AG08395 (cell line): ENCODE results near the gene CEP63.

Experiments used
- DNase-seq: peaks from one replicate; pipeline ENCODE4 v3.0.0; 2012; ENCODE audit warnings: mixed read lengths, low spot score

CEP63 gene

DNA sequence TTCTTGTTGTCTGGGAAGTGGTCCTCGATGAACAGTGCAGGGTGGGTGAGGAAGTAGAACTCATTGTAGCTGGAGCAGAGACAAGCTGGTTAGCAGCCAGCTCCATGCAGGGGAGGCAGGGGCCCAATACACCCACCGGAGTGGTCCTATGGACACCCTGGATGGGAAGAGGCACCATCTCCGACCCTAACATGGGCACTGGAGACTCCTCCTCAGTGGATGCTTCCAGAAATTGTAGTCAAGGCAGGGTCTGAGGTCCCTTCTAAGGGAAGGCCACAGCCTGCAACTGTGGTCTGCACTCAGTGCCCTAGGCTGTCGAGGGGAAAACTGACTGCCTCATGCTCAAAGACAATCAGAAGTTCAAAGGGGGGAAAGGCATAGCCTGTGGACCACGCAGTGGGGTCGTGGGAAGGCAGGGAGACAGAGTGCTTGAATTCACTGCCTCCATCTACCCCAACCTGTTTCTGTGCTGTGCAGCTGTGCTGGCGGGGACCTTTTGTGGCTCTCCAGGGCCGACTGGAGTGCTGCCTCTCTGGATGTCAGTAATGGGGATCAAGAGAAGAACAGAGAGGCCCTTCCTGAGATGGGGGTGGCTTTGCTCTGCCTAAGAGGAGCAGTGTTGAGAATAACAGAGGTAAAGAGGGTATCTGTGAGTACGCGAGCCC is 123.0 kb downstream of the CEP63 start:
- DNase-seq: no peak

DNA sequence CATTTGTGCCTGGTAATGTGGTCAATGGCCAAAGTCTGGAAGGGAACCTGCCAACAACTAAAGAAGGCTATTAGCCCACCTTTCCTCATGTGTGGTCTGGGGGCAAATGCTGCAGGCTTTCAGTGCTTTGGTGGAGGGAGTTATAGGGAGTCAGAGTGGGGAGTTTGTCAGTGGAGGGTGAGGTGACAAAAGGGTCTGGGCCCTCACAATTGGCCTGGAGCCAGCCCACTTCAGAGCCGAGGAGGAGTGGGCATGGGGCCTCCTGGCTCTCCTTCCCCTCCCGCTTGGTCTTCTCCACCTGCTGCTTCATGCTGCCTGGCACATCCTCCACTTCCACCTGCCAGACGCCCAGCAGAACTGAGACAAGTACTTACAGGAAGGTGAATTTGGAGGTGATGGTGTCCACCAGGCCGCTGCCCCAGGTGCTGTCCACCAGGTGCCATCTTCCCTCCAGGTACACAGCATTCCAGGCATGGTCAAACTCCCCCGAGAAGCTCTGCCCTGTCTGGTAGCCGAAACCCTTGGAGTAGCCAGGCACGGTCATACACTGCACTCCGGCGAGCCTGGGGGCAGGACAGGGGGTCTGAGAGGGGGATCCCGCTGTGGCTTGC is 124.1 kb downstream of the CEP63 start:
- no peak for DNase-seq

DNA sequence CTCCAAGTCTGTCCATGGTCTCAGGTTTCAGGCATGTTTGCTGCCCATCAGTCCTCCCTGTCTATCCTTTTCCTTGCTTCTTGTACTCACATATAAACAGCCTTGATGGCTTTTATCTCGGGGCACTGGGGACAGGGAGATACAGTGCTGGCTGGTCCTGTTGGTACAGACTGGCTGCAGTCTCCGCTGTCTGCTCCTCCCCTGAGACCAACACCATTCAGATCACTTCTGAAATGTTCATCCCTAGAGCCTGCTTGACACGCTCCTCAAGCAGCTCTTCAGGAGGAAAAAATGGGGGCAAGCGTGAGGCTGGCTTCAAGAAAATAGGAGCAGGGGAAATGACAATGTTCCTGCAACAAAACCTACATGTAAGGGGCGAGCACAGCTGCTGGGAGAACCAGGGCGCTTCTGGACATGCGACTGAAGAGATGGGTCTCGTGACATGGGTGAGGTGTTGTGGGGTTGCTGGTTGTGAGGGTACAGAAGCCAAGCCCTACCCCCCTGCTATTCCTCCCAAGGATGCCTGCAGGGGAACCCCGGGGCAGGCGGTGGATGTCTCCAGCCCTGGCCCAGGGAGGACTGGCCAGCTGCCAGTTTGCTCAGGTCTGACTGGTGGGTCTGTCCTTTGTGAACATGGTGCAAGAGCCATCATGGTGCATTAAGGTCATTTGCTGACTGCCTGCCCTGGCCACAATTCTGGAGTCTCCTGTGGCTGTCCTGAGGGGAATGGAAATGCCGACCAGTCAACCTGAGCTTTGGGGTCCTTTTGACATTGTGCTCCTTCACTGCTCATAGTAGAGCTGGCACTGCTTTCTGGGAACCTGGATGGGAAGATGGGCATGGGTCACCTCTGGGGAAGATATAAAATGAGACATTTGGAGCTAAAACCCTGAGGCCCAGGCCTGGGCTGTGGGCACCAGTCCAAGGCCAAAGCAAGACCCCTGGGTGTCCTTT is 124.9 kb downstream of the CEP63 start:
- no peak for DNase-seq

DNA sequence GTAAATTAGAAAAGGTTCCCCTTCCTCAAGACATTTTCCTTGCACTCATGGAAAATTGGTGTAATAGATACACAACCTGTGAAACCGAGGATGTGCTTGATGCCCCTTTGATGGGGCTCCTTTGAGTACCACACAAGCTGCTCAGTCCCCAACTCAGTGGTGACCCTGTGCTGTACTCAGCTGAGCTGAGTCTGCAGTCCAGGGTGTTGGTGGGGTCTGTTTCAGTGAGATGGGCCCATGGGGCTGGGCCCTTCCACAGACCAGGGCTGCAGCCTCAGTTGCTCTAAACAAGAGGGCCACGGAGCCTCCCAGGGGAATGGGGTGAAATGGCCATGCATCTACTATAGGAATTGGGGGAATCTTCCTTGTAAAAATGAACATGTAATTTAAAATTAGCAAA is 125.7 kb downstream of the CEP63 start:
- no peak for DNase-seq

DNA sequence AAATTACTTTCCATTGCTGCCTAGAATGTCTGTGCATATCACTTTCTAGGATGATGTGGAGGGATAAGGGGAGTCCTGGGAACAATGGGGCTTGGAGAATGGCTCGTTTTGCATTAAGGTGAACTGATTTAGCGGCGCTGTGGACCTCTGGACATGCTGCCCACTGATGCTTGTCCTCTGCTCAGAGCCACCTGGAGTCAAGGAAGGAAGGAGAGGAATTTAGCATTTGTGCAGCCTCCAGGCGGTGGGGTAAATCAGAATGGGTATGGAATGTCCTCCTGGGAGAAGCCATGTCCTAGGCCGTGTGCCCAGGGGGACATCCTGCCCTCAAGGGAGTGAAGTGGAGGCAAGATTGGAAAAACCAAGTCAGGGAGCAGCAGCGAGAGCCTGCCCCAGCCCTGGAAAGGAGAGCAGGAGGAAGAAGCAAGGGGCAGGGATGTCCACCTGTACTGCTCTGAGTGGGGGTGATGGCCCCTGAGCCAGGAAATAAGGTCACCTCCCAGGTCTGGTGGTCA is 127.2 kb downstream of the CEP63 start:
- DNase-seq: no peak

DNA sequence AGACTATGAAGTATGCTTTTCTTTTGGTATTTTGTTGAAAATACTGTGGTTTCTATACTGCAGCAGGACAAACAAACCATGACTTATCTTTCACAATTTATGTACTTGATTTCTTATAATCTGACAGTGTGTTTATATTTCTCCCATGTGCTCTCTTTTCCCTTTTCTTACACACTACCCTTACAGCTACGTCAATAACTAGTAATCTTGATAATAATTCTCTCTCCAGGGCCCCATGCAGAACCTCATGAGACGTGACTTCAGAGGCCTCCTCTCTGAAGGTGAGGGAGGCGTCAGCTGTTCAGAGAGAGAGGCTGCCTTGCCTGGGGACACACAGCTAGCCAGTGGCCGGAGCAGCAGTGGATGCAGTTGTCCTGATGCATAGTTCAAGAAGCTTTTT is 129.1 kb downstream of the CEP63 start:
- DNase-seq: no peak

DNA sequence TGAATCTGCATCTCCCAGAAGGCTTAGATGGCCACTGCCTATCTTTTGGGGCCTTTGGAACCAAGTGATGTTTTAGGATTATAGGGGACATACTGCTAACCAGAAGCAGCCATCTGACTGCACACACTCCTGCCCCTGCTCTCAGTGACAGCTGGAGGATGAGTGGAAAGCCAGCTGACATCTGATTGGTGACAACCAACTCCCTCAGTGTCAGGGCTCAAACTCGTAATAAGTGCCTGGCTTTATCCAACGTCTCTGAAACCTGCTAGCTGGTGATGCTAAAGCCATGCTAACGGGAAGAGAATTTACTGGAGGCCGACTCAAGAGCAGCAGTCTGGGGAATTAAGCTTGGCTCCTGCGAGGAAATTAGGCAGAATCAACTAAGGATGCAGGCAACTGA is 129.9 kb downstream of the CEP63 start:
- DNase-seq: no peak

DNA sequence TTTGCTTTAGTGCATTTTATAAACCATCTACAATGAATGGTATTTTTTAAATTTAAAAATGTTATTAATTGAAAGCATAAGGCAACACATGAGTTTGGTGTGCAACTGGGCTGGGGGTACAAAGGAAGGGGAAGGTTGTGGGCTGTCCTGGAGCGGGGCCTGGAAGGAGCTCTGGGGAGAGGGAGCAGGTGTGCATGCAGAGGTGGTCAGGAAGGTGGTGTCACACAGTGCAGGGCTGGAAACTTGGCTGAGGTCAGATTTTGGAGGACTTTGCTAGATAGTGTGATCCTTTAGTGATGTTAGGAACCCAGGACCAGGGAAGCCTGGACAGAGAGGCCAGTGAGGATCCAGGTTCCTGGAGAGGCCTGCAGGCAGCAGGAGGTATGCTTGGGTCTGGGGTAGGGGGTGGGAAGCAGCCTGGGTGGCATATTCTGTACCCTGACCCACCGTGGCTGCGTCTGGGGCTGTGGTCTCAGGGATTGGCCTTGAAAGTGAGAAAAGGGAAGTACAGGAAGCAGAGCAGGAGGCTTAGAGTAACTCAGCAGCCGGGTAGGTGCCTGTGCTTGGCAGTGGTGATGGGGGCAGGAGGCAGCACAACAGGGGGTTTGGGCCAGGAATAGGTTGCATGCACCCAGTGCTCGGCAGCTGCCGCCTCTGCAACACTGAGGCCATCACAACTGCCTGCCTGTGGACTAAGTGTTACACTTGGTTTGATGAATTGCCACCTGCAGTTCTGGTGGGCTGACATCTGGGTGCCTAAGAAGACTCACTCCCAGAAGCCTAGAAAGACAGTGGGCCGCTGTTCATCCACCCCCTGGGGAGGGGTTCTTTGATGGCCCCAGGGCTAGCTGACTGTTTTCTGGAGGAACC is 132.0 kb downstream of the CEP63 start:
- DNase-seq: no peak

DNA sequence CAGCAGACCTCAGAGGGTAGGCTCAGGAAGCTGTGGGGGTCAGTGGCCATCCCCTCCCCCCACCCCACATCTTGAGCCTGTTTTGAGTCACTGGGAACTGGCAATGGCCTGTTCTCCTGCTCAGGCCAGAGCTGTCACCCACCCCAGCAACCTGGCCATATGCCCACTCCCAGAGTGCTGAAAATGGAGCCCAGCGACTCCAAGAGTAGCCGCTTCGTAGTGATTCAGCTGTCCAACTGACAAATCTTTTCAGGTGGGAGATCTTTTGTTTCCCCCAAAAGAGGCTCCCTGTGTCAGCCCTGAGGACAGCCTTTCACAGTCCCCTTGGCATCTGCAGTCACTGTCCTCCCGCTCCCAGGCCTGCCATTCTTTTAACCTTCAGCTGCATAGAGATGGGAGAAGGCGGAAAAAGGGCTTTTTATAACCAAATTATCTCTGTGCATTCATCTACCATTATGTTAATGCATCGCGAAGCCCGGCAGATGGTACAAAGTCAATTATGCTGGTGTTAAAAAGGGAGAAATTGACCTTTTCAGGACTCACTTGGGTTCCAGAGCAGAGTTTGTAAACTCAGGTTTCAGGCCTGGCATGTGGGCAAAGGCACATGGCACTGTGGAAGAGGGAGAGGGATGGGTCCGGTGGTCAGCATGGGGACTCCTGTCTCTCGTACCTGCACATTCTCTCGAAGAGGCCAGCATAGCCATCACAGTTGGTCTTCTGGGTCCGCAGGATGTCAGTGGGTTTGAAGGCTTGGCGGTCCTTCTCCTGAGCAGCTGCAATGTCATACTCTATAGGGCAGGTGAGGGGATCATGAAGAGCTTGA is 132.8 kb downstream of the CEP63 start:
- DNase-seq: no peak

DNA sequence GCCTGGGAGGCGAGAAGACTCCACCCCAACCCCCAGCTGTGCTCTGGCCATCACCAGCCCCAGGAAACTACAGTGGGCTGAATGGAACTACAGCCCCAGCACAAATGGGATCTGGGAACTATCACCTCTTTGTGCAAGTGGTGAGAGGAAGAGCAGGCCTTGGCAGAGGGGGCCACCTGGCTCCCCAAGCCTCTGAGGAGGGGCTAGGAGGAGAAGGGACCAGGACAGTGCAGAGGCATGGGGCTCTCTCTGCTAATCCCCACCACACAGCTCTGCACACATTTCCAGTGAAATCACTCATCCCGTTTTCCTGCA is 133.4 kb downstream of the CEP63 start:
- no peak for DNase-seq

DNA sequence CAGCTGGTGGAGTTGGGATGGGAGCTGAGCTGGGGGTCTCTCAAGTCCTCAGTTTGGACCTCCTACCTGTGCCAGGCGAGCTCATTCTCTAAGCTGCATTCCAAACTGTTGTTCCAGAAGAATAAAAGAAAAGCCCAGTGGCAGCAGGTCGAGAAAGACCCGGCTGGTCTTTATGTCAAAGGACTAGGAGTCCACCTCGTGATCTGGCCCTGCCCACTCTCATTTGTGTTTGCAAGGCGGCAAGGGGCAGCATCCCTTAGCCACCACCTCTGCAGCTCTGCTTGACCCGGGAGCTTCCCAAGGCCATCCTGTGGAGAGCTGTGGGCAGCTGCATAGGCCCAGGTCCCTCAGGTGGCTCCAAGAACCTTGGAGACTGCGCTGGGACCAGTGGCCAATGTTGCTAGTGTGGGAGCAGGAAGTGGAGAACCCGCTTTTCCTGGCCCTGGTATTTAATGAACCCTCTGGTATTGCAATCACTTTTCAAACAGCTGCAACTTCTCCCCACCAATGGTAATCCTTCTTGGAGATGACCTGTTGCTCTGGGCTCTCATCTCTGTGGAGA is 134.1 kb downstream of the CEP63 start:
- no peak for DNase-seq

DNA sequence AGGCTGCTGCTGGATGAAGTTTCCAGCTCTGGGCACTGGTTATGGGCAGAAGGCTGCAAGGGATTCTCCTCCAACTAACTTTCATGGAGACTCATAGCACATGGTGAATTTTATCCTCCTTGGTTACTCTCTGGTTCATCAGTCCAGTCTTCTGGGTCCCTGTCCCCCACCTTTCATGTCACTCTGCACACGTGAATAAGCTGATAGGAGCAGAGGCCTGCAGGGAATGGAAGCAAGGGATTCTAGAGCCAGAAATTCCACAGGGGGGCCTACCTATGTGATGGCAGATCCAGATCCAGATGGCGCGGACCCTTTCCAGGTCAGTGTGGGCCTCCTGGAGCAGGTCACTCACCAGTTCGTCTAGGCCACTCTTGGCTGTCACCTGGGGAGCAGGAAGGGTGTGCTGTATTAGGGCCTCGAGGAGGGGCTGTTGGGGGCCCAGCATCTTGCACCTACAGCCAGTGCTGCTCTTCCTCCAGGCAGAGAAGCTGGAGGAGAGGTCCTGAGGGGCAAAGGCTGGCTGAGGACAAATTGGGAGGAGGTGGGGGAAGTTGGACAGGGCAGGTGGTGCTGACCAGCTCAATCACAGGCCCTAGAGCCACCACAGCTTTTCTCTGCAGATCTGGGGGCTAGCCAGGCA is 134.7 kb downstream of the CEP63 start:
- DNase-seq: no peak

DNA sequence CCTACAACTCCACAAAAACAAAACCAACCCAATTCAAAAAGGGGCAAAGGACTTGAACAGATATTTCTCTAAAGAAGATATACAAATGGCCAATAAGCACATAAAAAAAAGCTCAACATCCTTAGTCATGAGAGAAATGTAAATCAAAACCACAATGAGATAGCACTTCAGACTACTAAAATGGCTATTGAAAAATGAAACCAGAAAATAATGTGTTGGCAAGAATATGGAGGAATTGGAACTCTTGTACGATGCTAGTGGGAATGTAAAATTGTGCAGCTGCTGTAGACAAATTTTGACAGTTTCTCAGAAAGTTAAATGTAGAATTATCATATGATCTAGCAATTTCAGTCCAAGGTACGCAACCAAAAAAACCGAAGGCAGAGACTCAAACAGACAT is 136.0 kb downstream of the CEP63 start:
- DNase-seq: no peak

DNA sequence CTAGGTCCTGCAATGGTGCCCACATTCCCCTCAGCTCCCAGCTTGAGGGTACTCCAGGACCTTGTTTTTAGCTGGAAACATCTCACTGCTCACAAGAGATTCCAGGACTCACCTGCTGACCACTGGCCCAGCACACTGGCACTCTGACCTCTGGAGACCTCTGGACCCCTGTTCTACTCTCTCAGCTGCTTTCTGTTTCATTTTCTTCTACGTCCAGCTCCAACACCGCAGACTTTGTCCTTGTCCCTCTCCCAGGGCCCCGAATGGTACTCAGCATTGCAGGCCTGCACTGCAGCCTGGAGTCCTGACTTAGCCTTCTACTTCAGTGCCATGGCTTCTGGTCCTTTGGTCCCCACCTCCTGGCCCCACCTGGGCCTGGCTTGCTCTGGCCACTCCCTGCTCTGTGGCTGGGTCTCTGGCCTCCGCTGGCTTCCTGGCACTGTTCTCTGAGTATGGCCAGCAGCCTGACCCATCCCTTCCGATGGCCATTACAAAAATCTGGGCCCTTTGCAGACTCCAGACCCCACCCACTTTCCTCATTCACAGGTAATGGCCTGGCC is 137.0 kb downstream of the CEP63 start:
- DNase-seq: no peak

DNA sequence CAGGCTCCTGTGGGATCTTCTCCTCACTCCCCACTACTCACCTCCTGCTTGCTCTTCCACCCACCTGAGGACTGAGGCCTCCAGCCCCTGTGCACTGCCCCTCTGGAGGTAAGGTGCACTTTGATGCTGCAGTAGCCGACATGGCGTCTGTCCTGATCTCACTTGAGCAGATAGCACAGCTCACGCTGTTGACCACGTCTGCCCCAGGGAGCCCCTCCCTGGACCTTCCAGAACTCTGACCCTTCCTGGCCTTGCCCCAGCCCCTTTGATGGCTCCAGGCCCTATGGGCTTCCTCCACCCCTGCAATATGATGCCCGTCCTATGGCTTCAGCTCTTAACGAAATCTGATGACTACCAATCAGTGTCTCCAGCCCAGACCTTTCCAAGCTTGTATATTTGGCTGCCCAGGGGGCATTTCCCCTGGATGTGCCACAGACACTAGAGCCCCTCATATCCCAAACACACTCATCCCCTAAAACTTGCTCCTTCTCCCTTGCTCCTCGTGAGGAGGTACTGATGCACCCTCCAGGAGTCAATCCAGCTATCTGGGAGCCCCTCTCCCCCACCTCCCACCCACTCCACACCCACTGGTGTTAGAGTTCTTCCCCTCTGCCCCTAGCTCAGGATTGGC is 137.9 kb downstream of the CEP63 start:
- no peak for DNase-seq
